ENCODE measurements around the gene GPR162.

Gene GPR162

DNA sequence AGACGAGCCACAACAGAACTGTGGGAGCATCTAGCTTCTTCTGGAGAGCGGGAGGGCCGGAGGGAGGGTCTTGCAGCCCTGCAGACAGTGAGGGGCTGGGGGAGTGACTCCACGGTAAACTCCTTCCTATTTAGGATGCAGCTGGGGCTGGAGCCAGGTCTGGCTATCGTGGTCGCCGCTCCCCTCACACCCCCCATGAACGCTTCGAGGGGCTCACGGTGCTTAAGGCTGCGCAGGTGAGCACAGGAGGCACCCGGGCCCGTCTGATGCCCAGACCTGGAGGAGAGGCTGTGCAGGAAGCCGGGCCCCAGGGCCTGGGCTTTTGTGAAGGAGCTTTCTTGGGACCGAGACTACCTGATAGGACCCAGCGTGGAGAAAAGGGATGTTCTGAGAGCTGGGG lies 15.2 kb downstream of the GPR162 start:
- DNase-seq (ENCODE audit: low read depth): no peak

DNA sequence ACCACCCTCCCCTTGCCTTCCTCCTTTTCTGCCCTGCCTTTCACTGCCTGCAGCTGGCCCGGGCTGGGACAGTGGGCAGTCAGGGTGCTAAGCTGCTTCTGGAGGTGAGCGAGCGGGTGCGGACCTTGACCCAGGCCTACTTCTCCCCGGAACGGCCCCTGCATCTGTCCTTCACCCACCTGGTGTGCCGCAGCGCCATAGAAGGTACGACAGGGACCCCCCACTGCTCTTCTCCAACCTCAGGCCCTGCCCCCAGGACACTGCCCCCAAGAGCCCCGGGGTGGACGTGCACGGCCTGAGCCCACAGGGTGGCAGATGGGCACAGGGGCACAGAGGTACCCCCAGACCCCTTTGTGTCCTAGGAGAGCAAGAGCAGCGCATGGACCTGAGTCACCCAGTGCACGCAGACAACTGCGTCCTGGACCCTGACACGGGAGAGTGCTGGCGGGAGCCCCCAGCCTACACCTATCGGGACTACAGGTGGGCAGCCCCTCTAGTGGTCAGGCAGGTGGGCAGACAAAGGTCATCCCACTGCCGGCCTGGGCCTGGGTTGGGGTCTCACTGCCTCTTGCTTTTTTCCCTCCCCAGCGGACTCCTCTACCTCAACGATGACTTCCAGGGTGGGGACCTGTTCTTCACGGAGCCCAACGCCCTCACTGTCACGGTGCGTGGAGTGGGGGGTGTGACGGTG lies 15.9 kb downstream of the GPR162 start:
- DNase-seq (ENCODE audit: low read depth): no peak

DNA sequence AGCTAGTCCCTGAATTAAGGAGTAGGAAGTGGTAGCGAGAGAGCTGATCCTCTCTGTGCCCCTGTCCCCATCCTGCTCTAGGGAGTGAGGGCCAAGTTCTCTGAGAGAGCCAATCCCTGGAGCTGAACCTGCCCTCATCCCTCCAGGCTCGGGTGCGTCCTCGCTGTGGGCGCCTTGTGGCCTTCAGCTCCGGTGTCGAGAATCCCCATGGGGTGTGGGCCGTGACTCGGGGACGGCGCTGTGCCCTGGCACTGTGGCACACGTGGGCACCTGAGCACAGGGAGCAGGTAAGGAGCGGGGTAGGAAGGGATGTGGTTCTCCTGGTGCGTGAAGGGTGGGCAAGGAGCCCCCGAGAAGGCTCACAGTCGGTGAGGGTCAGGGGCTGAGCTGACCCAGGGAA lies 17.2 kb downstream of the GPR162 start:
- DNase-seq (ENCODE audit: low read depth): no peak

DNA sequence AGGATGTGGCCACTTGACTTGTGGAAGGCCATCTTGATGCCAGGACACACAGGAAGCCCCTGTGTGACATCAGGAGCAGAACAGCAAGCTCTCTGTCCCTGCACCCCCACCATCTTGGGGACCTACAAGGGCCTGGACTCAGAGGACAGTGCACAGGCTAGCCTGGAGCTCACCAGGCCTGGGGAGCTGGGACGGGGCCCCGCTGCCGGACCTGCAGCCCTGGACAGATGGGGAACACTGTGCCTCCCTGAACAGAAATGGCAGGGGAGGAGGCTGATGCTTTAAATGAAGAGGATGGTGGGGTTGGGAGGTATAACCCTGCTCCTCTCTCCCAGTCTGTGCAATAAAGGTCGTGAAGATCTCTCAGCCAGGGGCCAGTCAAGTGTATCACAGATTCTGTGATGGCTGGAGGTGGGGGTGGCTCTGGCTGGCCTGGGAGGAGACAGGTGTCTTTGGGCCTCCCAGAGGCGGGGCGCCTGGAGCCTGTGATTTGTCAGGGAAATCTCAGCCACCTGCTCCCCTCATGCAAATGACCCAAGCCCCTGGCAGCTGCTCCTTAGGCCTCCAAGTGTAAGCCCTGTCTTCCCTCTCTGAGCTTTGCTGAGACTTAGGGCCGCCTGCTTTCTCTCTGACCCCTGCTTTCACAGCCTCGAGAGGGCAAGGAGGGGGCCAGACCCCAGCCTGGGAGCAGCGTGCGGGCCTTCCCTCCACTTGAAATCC lies 18.0 kb downstream of the GPR162 start:
- no peak for DNase-seq (ENCODE audit: low read depth)

DNA sequence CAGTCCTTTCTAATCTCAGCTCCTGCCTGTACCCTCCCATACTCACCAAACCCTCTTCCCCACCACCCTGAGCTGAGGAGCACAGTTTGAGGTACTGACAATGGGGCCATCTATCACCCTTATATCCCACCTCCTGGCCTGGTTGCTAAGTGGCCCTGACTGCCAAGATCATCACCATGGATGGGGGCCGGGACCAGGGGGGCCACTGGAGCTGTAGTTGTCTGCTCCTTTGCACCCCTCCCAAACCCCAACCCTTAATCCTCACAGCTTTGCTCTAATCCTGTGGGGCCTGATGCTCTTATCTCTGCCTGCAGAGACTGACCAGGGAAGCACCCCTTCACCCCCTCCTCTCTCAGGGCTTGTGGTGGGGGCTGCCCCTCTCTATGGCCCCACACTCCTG lies 18.7 kb downstream of the GPR162 start:
- no peak for DNase-seq (ENCODE audit: low read depth)

DNA sequence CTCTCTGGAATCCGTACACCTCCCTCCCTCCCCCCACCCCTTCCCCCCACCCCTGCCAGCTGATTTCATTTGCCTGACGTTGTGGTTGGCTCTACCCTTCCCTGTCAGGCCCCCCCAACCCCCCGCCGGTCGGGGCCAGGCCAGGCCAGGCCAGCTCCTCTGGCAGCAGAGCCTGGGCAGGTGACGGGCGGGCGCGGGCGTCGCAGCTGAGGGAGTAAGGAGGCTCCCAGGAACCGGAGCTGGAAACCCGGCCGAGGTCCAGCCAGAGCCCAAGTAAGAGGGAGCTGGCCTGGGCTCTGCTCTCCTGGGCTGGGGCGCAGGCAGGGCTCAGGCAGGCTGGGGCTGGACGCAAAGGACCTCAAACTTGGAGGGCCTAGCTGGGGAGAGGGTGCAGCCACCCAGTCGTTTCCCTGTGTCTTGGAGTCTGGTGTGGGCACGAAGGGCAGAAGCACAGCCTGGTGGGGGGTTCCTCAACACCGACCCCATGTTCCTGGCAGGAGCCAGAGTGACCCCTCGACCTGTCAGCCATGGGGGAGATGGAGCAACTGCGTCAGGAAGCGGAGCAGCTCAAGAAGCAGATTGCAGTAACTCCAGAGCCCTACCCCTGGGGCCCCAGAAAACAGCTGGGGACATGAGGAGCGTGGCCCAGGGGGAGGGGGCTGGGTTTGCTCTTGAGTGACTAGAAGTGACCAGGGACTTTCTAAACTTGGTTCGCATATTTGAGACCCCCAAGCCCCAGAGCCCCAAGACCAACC lies 19.3 kb downstream of the GPR162 start, which contains the start of gene GNB3:
Gene GNB3, plus strand, starts transcription at position 165 of the 755 bp plus-strand sequence. Its CDS starts 363 bp downstream, at position 528.
- no peak for DNase-seq (ENCODE audit: low read depth)

DNA sequence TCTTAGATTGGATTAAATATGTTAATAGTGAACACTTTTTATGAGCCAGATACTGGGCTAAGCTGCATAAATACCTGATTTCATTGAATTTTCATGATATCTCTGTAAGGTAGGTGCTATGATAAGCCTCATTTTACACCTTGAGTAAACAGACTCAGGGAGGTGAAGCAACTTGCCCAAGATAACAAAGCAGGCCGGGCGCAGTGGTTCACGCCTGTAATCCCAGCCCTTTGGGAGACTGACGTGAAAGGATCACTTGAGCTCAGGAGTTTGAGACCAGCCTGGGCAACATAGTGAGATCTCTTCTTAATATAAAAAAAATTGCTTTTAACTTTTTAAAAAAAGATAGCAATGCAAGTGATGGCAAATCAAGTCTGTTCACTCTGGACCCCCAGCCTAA lies 20.5 kb downstream of the GPR162 start:
- DNase-seq (ENCODE audit: low read depth): no peak

DNA sequence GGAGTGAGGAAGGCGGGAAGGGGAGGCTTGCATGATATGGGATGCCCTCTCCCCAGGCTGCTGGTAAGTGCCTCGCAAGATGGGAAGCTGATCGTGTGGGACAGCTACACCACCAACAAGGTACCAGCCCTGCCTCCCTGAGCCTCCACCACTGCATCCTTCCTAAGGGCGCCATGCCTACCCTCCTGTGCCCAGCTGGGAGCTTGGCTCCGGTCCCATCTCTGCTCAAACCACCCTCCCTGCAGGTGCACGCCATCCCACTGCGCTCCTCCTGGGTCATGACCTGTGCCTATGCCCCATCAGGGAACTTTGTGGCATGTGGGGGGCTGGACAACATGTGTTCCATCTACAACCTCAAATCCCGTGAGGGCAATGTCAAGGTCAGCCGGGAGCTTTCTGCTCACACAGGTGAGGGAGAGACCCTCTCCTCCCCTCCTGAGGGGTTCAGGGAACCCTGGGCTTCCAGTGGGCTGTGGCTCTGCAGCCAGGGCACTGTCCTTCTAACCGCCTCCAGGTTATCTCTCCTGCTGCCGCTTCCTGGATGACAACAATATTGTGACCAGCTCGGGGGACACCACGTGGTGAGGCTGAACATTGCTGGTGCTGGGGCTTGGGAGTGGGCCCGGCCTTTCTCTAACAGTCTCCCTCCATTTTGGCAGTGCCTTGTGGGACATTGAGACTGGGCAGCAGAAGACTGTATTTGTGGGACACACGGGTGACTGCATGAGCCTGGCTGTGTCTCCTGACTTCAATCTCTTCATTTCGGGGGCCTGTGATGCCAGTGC lies 21.7 kb downstream of the GPR162 start:
- DNase-seq (ENCODE audit: low read depth): no peak

DNA sequence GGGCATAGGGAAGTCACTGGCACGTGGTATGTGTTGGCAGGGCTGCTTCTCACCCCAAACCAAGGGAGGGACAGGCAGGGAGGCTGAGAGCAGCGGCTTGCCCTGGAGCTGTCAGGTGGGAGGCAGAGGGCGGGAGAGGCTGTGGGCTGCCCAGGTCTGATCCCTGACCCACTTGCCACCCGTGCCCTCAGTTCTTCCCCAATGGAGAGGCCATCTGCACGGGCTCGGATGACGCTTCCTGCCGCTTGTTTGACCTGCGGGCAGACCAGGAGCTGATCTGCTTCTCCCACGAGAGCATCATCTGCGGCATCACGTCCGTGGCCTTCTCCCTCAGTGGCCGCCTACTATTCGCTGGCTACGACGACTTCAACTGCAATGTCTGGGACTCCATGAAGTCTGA lies 23.8 kb downstream of the GPR162 start:
- no peak for DNase-seq (ENCODE audit: low read depth)

DNA sequence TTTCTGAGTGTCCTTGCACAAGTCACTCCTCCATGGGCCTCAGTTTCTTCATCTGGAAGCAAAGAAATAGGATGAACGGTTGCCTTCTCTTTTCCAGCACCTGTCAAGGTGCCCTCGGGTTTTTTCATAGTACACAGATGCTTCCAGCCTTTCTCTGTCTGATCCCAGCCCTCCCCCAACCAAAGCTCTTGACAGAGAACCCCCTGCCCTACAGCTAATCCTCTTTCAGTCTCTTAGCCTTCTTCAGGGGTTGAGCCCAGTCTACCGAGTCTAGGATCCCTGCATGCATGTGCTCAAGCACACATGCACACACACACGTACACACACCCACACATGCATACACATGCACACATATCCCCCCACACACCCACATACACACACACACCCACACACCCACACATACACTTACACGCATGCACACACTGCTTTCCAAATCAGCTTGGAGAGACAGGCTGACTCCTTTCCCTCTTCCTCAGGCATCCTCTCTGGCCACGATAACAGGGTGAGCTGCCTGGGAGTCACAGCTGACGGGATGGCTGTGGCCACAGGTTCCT lies 24.8 kb downstream of the GPR162 start:
- no peak for DNase-seq (ENCODE audit: low read depth)

DNA sequence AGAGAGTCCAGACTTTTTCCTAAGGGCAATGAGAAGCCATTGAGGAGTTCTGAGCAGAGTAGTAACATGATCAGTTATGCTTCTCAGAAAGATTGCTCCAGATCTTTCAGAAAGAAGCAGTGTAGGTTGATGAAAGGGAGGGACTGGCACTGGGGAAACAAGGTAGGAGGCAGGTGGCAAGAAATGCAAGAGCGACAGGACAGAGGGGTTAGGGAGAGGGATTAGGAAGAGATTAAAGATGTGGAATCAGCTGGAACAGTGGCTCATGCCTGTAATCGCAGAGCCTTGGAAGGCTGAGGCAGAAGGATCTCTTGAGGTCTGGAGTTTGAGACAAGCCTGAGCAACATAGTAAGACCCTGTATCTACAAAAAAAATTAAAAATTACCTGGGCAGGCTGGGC lies 26.1 kb downstream of the GPR162 start:
- DNase-seq (ENCODE audit: low read depth): no peak

DNA sequence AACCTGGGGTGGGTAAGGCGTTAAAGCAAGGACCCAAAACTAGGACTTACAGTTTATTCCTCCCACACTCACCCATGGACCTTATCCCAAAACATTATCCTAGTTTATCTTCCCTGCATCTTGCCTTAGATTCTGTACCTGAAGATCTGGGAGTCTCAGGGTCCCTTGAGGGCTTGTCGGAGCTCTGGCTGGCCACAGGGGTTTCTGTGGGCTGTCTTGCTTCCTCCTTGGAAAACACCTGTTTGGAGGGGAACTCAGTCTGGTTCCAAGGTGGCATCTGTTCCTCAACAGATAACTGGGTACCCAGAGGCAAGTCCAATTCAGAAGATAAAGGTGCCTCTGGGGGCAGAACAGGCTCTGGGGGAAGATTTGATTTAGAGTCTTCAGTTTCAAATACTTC lies 27.8 kb downstream of the GPR162 start:
- DNase-seq (ENCODE audit: low read depth): no peak

DNA sequence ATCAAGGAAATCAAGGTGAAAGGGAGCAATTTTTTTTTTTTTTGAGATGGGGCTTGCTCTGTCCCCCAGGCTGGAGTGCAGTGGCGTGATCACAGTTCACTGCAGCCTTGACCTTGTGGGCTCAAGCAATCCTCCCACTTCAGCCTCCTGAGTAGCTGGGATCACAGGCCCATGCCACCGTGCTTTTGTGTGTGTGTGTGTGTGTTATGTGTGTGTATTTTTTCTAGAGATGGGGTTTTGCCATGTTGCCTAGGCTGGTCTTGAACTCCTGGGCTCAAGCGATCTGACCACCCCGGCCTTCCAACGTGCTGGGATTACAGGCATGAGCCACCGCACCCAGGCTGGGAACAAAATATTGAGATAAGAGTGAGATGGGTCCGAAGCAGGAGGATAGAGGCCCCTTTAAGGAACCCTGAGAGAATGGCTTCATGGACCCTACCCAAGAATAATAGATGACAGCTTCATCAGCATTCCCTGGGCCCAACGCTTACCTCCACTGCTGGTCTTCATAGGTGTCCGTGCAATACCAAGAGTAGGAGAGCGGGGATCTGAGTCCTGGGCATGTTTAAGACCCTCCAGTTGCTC lies 28.4 kb downstream of the GPR162 start:
- DNase-seq (ENCODE audit: low read depth): peak; percentile 15

DNA sequence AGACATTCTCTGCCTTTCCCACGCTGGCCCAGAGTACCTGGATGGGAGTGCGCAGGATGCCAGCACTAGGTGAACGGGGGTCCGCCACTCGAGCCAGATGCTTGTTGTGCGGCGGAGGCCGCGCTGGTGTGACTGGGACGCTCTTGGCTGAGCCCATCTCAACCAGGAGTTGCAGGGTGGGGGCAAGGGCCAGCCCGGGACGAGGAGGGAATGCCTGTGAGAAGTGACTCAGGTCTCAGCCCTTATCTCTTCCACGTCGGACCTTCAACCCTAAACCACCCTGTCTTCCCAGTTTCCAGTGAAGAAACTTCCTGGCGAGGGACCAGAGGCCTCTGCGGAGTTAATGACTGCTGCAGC lies 29.2 kb downstream of the GPR162 start:
- DNase-seq (ENCODE audit: low read depth): no peak

DNA sequence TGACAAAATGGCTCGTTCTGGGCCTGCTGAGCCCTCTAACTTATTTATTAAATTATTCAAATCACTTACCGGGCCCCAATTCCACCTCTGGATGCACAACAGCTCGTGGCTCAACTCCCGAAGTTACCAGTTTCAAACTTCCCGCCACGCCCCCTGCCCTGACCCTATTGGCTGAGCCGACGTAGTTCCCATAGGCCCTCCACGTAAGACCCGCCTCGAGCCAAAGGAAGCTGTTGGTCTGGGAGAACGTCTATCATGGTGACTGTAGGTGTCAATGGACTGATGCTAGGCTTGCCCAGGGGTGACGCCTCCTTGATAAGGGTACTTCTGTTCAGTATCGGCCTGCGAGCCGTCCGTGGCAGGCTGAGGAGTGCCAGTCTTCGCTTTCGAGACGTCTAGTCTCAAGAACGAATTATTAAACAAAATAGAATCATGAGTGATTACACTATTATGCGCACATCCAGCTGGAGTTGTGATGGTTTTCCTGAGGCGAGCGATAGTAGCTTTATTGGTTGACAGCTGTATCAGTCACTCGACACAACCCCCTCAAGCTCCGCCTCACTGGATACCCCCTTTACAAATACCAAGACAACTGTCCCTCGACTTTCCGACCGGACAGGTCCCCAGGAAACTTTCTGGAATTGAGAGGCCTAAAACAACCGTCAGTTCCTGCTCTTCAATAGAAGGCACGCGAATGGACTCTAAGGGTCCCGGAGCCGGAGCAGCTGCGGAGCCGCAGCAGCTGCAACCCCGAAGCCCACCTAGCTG lies 29.7 kb downstream of the GPR162 start, which contains the start of gene CDCA3:
Gene CDCA3, minus strand, starts transcription at position 134 of the 768 bp plus-strand sequence. CDS start 334 bp downstream, outside the sequence.
- peak; percentile 100 for DNase-seq (ENCODE audit: low read depth)

DNA sequence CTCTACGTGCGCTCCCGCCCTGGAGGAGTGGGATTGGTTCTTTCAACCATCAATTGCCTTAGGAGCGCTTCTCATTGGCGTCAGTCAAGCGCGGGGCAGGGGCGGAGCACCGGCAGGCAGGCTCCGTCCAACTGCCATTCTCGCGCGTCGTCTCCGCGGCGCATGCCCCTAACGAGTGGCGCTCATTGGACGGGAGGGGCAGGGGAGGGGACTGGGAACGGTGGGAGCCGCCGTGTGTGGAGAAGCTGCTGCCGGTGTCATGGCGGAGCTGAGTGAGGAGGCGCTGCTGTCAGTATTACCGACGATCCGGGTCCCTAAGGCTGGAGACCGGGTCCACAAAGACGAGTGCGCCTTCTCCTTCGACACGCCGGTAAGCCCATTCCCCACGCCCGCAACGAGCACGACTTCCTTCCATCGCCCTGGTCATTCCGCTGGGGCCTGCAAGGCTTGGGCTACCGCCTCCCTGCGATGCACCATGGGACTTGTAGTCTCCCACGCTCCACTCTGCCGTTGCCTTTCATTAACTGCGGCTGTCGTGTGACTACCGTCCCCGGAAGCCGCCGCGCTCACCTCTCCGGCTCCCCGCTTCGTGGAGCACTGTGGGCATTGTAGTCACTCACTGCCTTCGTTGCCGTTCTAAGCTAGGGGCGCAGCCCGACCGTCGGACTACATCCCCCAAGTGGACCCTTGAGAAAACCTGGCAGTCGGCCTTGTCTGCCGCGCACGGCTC lies 30.5 kb downstream of the GPR162 start, which contains the start of gene USP5:
Gene USP5, plus strand, starts transcription at position 230 of the 730 bp plus-strand sequence. Its CDS starts 30 bp downstream, at position 260.
- DNase-seq (ENCODE audit: low read depth): peak; percentile 100

DNA sequence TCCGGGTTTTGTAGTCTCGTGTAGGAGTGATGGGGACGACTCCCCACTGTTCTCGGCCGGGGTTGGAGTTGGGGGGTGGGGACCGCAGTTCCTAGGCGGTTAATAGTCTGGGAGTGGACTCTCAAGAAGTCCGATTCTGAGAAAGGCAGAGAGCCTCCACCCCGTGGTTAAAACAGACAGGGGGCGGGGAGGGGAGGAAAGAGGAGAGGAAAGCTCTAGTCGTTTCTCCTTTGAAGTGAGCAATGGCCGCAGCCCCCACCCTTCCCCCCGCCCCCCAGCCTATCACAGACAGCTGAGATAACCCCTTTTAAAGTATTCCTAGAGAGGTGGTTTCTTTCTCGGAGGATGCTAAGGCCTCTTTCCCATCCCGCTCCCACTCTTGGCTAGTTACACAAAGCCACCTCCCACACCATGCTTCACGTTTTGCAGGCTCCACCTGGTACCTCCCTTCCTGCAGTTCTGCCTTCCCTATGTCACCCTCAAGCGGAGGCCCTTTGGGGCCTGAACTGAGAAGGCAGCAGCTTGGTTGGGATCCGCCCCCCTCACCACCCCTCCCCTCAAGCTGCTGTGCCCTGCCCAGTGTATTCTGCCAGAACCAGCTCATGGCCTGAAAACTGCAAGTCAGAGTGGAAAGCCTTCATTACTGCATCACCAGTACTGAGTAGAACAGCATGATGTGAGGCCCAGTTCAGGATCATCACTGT lies 31.2 kb downstream of the GPR162 start:
- DNase-seq (ENCODE audit: low read depth): peak; percentile 75

DNA sequence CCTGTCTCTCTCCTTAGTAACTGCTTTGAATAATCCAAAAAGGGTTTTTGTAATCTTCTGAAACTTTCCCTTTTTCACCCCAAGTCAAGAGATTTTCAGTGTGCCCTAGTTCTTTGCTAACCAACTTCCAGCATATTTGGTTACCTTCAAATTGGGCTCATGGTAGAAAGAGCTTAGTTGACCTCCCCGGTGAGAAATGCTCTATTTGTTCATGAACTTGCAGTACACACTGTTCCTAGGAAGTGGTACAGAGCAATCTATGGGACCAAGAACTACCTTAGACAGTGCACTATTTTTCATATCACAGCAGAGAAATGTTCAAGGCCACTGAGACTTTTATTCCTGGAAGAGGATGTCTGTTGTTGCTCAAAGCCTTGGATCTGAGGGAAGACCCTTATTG lies 32.0 kb downstream of the GPR162 start:
- DNase-seq (ENCODE audit: low read depth): no peak

DNA sequence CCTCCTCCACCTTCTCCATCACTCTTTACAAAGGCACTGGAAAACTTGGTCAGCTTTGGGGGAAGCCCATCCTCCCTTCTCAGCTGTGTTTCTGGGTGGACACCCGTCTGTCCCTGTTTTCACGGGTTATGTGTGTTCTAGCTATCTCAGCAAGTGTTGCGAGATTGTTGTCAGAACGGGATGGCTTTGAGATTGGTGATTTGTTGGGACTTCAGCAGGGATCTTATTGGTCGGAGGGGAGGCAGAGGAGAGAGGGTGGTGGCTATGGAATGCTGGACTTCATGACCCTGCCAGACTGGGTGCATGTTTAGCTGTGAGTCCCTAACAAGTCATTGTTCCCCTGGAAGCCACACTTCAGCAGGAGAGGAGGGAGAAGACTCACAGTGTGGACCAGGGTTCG lies 32.4 kb downstream of the GPR162 start:
- no peak for DNase-seq (ENCODE audit: low read depth)

Measured in ELR (cell line).